Vagina (tissue), 2 donors: ENCODE measurements around the gene PPM1N. TPM values are rescaled to one million over a fixed set of nuclear protein-coding genes. Genes with fewer than 3 reads are reported as not detected.
A peak's percentile ranks its signal among the peaks of the same experiment; 100 is the strongest.

ENCODE experiments used
- DNase-seq, 2 donors: peaks; one replicate each; pipeline ENCODE4 v3.0.0-alpha.2; 2017; ENCODE audit errors: extremely low spot score in 2 of 2
- H3K27ac ChIP-seq: fragments of 200-600 bp; sonication (generic); one replicate; pipeline ENCODE4 v1.5.1; 2019
- H3K27me3 ChIP-seq: fragments of 200-600 bp; sonication (generic); one replicate; pipeline ENCODE4 v1.5.1; 2019
- H3K36me3 ChIP-seq, 2 donors: fragments of 200-600 bp; sonication (generic); one replicate each; pipeline ENCODE4 v1.5.1; 2017 to 2019
- H3K4me1 ChIP-seq: fragments of 200-600 bp; sonication (generic); one replicate; pipeline ENCODE4 v1.5.1; 2019
- H3K4me3 ChIP-seq, 2 donors: fragments of 200-600 bp; sonication (generic); 1 replicate in 1 of 2; 2 replicates in 1 of 2; pipeline ENCODE4 v1.5.1; 2016 to 2019
- H3K9me3 ChIP-seq: fragments of 200-600 bp; sonication (generic); one replicate; pipeline ENCODE4 v1.5.1; 2019
- CTCF ChIP-seq, 3 experiments: fragments of 450-650 bp in 2 of 3; fragments of 200-600 bp in 1 of 3; sonication (generic) in 1 of 3; IDR thresholded peaks; one replicate each; pipeline ENCODE4 v1.5.1; 2017 to 2019; ENCODE audit warnings: antibody characterized with exemption in 3 of 3, mild to moderate bottlenecking in 2 of 3, moderate library complexity in 2 of 3
- POLR2A ChIP-seq, 2 donors: fragments of 450-650 bp; IDR thresholded peaks; one replicate each; pipeline ENCODE4 v1.6.1; 2017; ENCODE audit warnings: antibody characterized with exemption in 2 of 2, mild to moderate bottlenecking in 2 of 2, moderate library complexity in 2 of 2
- POLR2AphosphoS5 ChIP-seq, 2 donors: sonication (generic); formaldehyde crosslinking; IDR thresholded peaks; one replicate each; pipeline ENCODE4 v1.9.0; 2017; ENCODE audit warnings: antibody characterized with exemption in 2 of 2, mild to moderate bottlenecking in 2 of 2, low read depth in 1 of 2; ENCODE audit not compliant: insufficient read depth in 1 of 2
- intact Hi-C: fragments of 100-400 bp; cut with DNase I; formaldehyde crosslinking; loops from one replicate; pipeline ENCODE4 v1.15.1; 2023
- total RNA-seq: library from RNA; depleted of rRNA; stranded (reverse); fragments of >200 nt; gene quantifications from one replicate; pipeline ENCODE4 v1.2.3, GENCODE V29; 2016

The PPM1N gene
- total RNA-seq, 1 donor from 2014 or later = 3.9 TPM

DNA sequence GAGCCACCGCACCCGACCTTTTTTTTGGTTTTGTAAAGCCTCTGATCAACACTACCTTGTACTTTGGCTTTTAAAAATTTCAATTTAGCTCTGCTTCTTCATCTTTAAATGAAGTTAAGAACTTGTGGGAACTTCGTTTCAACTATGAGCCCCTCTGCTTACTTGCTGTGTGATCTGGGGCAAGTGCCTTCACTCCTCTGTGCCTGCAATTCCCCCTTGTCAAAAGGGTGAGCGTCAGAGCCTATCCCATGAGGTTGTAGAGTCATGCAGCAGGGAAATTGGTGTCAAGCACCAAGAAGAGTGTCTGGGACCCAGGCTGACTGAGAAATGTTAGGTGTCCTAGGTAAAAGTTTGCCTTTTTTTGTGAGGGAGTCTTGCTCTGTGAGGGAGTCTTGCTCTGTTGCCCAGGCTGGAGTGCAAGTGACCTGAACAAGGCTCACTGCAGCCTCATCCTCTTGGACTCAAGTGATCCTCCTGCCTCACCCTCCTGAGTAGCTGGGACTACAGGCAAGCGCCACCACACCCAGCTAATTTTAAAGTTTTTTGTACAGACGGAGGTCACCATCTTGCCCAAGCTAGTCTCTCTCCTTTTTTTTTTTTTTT, 14.7 kb downstream of the PPM1N start:
- Histone ChIP-seq H3K4me3 (no peak overlapping the region), H3K9me3 (no peaks in the 10 kb centered on the region), H3K4me1 (peaks cover 75% of the 10 kb centered on the region), H3K36me3 (peaks cover 0 to 4% of the 10 kb centered on the region in 2 donors), H3K27ac (no peak overlapping the region), H3K27me3 (no peaks in the 10 kb centered on the region)
- TF ChIP-seq POLR2A (IDR thresholded peaks at IDR 0.05) (no peak), CTCF (IDR thresholded peaks at IDR 0.05) (no peak), POLR2AphosphoS5 (IDR thresholded peaks at IDR 0.05; ENCODE audit: insufficient read depth in 1 of 2, low read depth in 1 of 2) (no peak)
- no peak for DNase-seq
- intact Hi-C loops = no loop called here

DNA sequence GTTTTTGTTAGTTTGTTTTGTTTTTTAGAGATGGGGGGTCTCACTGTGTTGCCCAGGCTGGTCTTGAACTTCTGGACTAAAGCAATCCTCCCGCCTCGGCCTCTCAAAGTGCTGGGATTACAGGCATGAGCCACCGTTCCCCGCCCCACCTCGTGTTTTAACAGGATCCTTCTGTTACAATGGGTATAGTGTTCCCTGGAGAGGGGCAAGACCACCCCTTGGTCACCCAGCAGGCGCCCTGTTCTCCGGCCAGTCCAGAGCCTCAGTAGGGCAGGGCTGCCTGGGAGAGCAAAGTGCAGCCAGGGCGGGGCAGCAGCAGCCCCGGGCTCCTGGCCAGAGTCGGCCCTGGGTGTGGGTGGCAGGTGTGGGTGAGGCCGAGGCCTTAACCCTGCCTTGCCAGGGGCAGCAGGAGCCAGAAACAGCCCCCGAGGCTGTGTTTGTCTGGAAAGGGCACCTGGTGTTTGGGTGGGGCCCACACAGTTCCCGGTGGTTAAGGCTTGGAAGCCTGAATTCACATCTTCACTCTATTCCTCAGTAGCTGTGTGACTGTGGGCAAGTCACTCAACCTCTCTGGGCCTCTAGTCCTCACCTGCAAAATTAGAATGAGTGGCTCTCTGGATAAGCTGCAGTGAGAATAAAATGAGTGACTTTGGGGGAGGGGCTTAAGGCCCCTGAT, 16.3 kb downstream of the PPM1N start:
- Histone ChIP-seq H3K4me1 (peaks cover 60% of the 10 kb centered on the region), H3K4me3 (no peak overlapping the region)

GRCh38 chr19:45515081-45515624, 16.9 kb downstream of the PPM1N start:
- Histone ChIP-seq H3K36me3 (peaks cover 0 to 23% of the 10 kb centered on the region in 2 donors), H3K27me3 (no peaks in the 10 kb centered on the region), H3K9me3 (no peaks in the 10 kb centered on the region), H3K4me3 (no peak overlapping the region), H3K4me1 (peaks cover 54% of the 10 kb centered on the region), H3K27ac (peak overlapping the region; percentile 68)
- DNase-seq = no peak
- TF ChIP-seq POLR2AphosphoS5 (IDR thresholded peaks at IDR 0.05; ENCODE audit: insufficient read depth in 1 of 2, low read depth in 1 of 2) = no peak
- TF ChIP-seq CTCF (IDR thresholded peaks at IDR 0.05) = no peak
- no peak for TF ChIP-seq POLR2A (IDR thresholded peaks at IDR 0.05)
- intact Hi-C loops = no loop called here

More for the DNA sequence above, 16.3 kb downstream of the PPM1N start:
- TF ChIP-seq CTCF (IDR thresholded peaks at IDR 0.05) = no peak
- TF ChIP-seq POLR2A (IDR thresholded peaks at IDR 0.05) = no peak
- no peak for TF ChIP-seq POLR2AphosphoS5 (IDR thresholded peaks at IDR 0.05; ENCODE audit: insufficient read depth in 1 of 2, low read depth in 1 of 2)
- Histone ChIP-seq H3K36me3 (peaks cover 0 to 19% of the 10 kb centered on the region in 2 donors), H3K27me3 (no peaks in the 10 kb centered on the region), H3K9me3 (no peaks in the 10 kb centered on the region), H3K27ac (peak overlapping the region; percentile 68)
- DNase-seq = no peak
- intact Hi-C loops = no loop called here

DNA sequence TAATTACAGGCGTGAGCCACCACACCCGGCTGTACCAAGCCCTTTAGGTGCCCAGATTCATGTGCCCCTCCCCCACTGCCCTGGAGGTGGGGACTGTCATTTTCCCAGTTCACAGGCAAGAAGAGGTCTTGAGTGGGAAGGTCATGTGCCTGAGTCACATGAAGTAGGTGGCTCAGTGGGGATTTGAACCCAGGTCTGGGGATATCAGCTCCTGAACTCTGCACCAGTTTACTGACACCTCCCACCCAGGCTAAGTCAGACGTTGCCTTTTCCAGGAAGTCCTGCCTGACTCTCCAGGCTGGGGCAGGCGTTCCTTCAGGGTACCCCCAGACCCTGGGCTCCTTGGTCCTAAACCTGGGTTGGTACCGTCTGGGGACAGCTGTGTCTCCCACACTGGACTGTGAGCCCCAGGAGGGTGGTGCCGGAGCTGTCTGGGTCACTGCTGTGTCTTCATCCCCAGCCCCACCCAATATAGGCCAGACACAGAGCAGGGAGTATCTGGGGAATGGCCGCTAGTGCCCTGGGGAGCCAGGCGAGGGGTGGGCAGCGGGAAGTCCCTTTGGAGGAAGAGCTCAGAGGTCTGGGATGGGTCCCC, 17.7 kb downstream of the PPM1N start:
- peak overlapping the region; percentile 68 for H3K27ac ChIP-seq
- TF ChIP-seq POLR2A (IDR thresholded peaks at IDR 0.05) (no peak), POLR2AphosphoS5 (IDR thresholded peaks at IDR 0.05; ENCODE audit: insufficient read depth in 1 of 2, low read depth in 1 of 2) (no peak)
- H3K9me3 ChIP-seq = no peaks in the 10 kb centered on the region

GRCh38 chr19:45517238-45517637, 19.0 kb downstream of the PPM1N start:
- Histone ChIP-seq H3K9me3 (no peaks in the 10 kb centered on the region), H3K4me1 (peaks cover 42% of the 10 kb centered on the region), H3K27ac (no peak overlapping the region), H3K4me3 (no peak overlapping the region), H3K27me3 (no peaks in the 10 kb centered on the region), H3K36me3 (peaks cover 0 to 31% of the 10 kb centered on the region in 2 donors)
- intact Hi-C loops = no loop called here
- DNase-seq = no peak
- TF ChIP-seq POLR2AphosphoS5 (IDR thresholded peaks at IDR 0.05; ENCODE audit: insufficient read depth in 1 of 2, low read depth in 1 of 2) (no peak), POLR2A (IDR thresholded peaks at IDR 0.05) (no peak), CTCF (IDR thresholded peaks at IDR 0.05) (no peak)

More for the DNA sequence above, 17.7 kb downstream of the PPM1N start:
- no peaks in the 10 kb centered on the region for H3K27me3 ChIP-seq
- peaks cover 50% of the 10 kb centered on the region for H3K4me1 ChIP-seq
- DNase-seq = no peak
- H3K4me3 ChIP-seq = no peak overlapping the region
- intact Hi-C loops = no loop called here
- H3K36me3 ChIP-seq = peaks cover 0 to 27% of the 10 kb centered on the region in 2 donors
